K562 (cell line): ENCODE results near the gene S100A8. TPM values are rescaled to one million over a fixed set of nuclear protein-coding genes. Genes with fewer than 3 reads are reported as not detected.

Source experiments
- CREB1 ChIP-seq, 2 experiments: sonication (generic) in 1 of 2; formaldehyde crosslinking in 1 of 2; IDR thresholded peaks; 2 replicates each; pipeline versions ENCODE4 v1.6.1 to v1.8.0; 2012 to 2022; ENCODE audit warnings: inconsistent platforms in 1 of 2, mild to moderate bottlenecking in 1 of 2, missing genetic modification reagents in 1 of 2, moderate library complexity in 1 of 2
- DIDO1 ChIP-seq: fragments of 450-650 bp; IDR thresholded peaks from 2 replicates; pipeline ENCODE4 v1.6.1; 2016; ENCODE audit warnings: low read depth, missing biosample characterization, missing genetic modification characterization
- FOXP1 ChIP-seq: sonication (generic); formaldehyde crosslinking; IDR thresholded peaks from 2 replicates; pipeline ENCODE4 v1.8.0; 2022; ENCODE audit warnings: mild to moderate bottlenecking, missing genetic modification reagents
- HDAC2 ChIP-seq: fragments of 450-650 bp; IDR thresholded peaks from 2 replicates; pipeline ENCODE4 v1.6.1; 2016; ENCODE audit warnings: mild to moderate bottlenecking
- HDAC3 ChIP-seq: fragments of 450-650 bp; IDR thresholded peaks from 2 replicates; pipeline ENCODE4 v1.6.1; 2018; ENCODE audit warnings: borderline replicate concordance, mild to moderate bottlenecking, moderate library complexity; ENCODE audit not compliant: partially characterized antibody
- MIER1 ChIP-seq: fragments of 450-650 bp; IDR thresholded peaks from 2 replicates; pipeline ENCODE4 v1.6.1; 2016; ENCODE audit warnings: antibody characterized with exemption, mild to moderate bottlenecking, low read depth
- POU5F1 ChIP-seq: fragments of 150-350 bp; IDR thresholded peaks from 2 replicates; pipeline ENCODE4 v1.6.1; 2014; ENCODE audit warnings: borderline replicate concordance, low read length, low read depth, mild to moderate bottlenecking; ENCODE audit not compliant: partially characterized antibody
- PRMT5 ChIP-seq: sonication (generic); formaldehyde crosslinking; IDR thresholded peaks from 2 replicates; pipeline ENCODE4 v1.5.0; 2020; ENCODE audit warnings: missing genetic modification reagents
- RAD51 ChIP-seq: fragments of 450-650 bp; IDR thresholded peaks from 2 replicates; pipeline ENCODE4 v1.7.1; 2016; ENCODE audit warnings: low read depth, mild to moderate bottlenecking, borderline replicate concordance
- STAG1 ChIP-seq: sonication (generic); formaldehyde crosslinking; IDR thresholded peaks from 2 replicates; pipeline ENCODE4 v1.5.0; 2020; ENCODE audit warnings: missing genetic modification reagents, borderline replicate concordance
- TAF1 ChIP-seq: IDR thresholded peaks from 2 replicates; pipeline ENCODE4 v1.6.1; 2011; ENCODE audit warnings: mild to moderate bottlenecking, low read length, moderate library complexity; ENCODE audit not compliant: insufficient read depth, control insufficient read depth, severe bottlenecking; ENCODE audit errors: extremely low read depth
- TAL1 ChIP-seq: fragments of 450-650 bp; IDR thresholded peaks from 2 replicates; pipeline ENCODE4 v1.6.1; 2016; ENCODE audit warnings: mild to moderate bottlenecking
- TBL1XR1 ChIP-seq, 2 experiments: IDR thresholded peaks; 2 replicates each; pipeline ENCODE4 v1.6.1; 2012; ENCODE audit warnings: improper control_type of control experiment in 2 of 2, low read length in 2 of 2, mild to moderate bottlenecking in 1 of 2
- ZKSCAN1 ChIP-seq: fragments of 150-350 bp; IDR thresholded peaks from 2 replicates; pipeline ENCODE4 v1.6.1; 2016; ENCODE audit warnings: low read depth, low read length
- ZNF263 ChIP-seq: sonication (generic); formaldehyde crosslinking; IDR thresholded peaks from 2 replicates; pipeline ENCODE4 v1.8.0; 2022; ENCODE audit warnings: mild to moderate bottlenecking, missing genetic modification reagents, borderline replicate concordance
- ZNF766 ChIP-seq: fragments of 200-800 bp; sonication (Bioruptor generic); conservative IDR thresholded peaks from 2 replicates; pipeline ENCODE4 v1.6.1; 2016; ENCODE audit warnings: missing genetic modification characterization, missing compliant biosample characterization
- polyA plus RNA-seq, 8 experiments: library from polyadenylated mRNA; depleted of rRNA in 4 of 8; stranded (reverse) in 5 of 8; unstranded in 3 of 8; fragments of >200 nt; fragmentation: Nextera tagmentation in 2 of 8; fragmentation: Illumina TruSeq in 1 of 8; extraction: Ambion mirVana in 2 of 8; extraction: Trizol in 1 of 8; gene quantifications; 2 replicates each; pipeline versions ENCODE4 v1.2.1 to v1.2.3, GENCODE V29; 2011 to 2014; ENCODE audit warnings: inconsistent platforms in 1 of 8, missing spikeins in 1 of 8
- total RNA-seq, 7 experiments: library from RNA; depleted of rRNA in 6 of 7; stranded (reverse); fragments of >200 nt in 6 of 7; fragmentation: Illumina TruSeq in 2 of 7; extraction: Trizol in 2 of 7; gene quantifications; 2 replicates each; pipeline versions ENCODE4 v1.2.1 to v1.2.3, GENCODE V29; 2011 to 2021; ENCODE audit warnings: low replicate concordance in 1 of 7
- TF ChIP-seq, protein P1 (sequence below): fragments of 200-800 bp; sonication (Bioruptor generic); IDR thresholded peaks from 2 replicates; pipeline ENCODE4 v1.6.1; 2017; ENCODE audit warnings: missing genetic modification characterization, missing compliant biosample characterization
- TF ChIP-seq, protein P2 (sequence below): fragments of 200-800 bp; sonication (Bioruptor generic); IDR thresholded peaks from 2 replicates; pipeline ENCODE4 v1.6.1; 2017; ENCODE audit warnings: missing genetic modification characterization, missing compliant biosample characterization
- TF ChIP-seq, protein P3 (sequence below): sonication (generic); formaldehyde crosslinking; IDR thresholded peaks from 2 replicates; pipeline ENCODE4 v1.9.0; 2022; ENCODE audit warnings: mild to moderate bottlenecking, missing genetic modification reagents
- TF ChIP-seq, protein P4 (sequence below): fragments of 450-650 bp; IDR thresholded peaks from 2 replicates; pipeline ENCODE4 v1.6.1; 2016; ENCODE audit warnings: mild to moderate bottlenecking
- TF ChIP-seq, protein P5 (sequence below): fragments of 450-650 bp; formaldehyde crosslinking; IDR thresholded peaks from 2 replicates; pipeline ENCODE4 v1.4.0; 2022; ENCODE audit warnings: missing genetic modification characterization

The S100A8 gene
- total and polyA plus RNA-seq, 9 of the 15 experiments (the other 6 are each of a cell fraction or from before 2014, with no cell fraction given), result 0.15 to 0.60 TPM; not detected in 7

DNA sequence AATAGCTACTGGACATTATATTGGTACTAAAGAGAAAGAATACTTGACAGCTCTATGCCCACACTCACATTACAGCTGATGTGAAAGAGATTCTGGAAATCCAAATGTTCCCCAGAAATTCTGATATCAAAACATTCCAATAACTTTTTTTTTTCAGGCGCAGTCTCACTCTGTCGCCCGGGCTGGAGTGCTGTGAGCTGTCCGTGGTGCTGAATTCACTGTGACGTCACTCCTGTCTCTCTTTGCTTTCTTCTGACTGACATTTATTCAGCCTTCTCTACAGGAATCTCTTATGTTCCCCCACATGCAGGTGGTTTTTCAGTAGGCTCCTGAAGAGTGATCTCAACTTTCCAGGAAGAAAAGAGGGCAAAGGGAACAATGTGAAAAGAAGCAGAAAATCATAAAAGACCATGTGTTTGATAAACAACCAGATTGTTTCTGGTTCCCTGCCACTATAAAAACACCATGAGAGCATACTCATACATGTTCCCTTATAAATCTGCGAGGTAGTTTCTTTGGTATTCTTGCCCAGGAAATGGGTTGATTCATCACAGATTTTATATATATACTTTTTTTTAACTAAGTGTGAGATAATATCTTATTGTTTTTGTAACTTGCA is 31.7 kb upstream of the S100A8 start (continued):
- TF ChIP-seq, protein P1, sequence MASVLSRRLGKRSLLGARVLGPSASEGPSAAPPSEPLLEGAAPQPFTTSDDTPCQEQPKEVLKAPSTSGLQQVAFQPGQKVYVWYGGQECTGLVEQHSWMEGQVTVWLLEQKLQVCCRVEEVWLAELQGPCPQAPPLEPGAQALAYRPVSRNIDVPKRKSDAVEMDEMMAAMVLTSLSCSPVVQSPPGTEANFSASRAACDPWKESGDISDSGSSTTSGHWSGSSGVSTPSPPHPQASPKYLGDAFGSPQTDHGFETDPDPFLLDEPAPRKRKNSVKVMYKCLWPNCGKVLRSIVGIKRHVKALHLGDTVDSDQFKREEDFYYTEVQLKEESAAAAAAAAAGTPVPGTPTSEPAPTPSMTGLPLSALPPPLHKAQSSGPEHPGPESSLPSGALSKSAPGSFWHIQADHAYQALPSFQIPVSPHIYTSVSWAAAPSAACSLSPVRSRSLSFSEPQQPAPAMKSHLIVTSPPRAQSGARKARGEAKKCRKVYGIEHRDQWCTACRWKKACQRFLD, result peak; percentile 55; the same call in 1 of the 2 replicates
- TF ChIP-seq TBL1XR1 (IDR thresholded peaks at IDR 0.05; ENCODE audit: low read length in 2 of 2) (no peak), TAL1 (no peak), RAD51 (no peak), POU5F1 (no peak), PRMT5 (0 out of 2 replicates have a peak, but pooled peaks have one; percentile 33), MIER1 (peak; percentile 97), FOXP1 (CRISPR knock-in tag) (no peak), CREB1 (IDR thresholded peaks at IDR 0.05) (peak; percentile 73), CREB1 (CRISPR knock-in tag; IDR thresholded peaks at IDR 0.05) (peak; percentile 87), ZKSCAN1 (no peak), DIDO1 (tag) (no peak), STAG1 (CRISPR knock-in tag) (peak; percentile 25; the same call in 1 of the 2 replicates), ZNF263 (CRISPR knock-in tag) (peak; percentile 60; the same call in 1 of the 2 replicates), HDAC2 (peak; percentile 47; the same call in 1 of the 2 replicates), TAF1 (no peak), HDAC3 (no peak), ZNF766 (CRISPR knock-in tag) (peak; percentile 58; the same call in 1 of the 2 replicates)
- TF ChIP-seq, protein P2, sequence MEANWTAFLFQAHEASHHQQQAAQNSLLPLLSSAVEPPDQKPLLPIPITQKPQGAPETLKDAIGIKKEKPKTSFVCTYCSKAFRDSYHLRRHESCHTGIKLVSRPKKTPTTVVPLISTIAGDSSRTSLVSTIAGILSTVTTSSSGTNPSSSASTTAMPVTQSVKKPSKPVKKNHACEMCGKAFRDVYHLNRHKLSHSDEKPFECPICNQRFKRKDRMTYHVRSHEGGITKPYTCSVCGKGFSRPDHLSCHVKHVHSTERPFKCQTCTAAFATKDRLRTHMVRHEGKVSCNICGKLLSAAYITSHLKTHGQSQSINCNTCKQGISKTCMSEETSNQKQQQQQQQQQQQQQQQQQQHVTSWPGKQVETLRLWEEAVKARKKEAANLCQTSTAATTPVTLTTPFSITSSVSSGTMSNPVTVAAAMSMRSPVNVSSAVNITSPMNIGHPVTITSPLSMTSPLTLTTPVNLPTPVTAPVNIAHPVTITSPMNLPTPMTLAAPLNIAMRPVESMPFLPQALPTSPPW (CRISPR knock-in tag), result peak; percentile 28; the same call in 1 of the 2 replicates
- TF ChIP-seq, protein P3, sequence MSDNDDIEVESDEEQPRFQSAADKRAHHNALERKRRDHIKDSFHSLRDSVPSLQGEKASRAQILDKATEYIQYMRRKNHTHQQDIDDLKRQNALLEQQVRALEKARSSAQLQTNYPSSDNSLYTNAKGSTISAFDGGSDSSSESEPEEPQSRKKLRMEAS (CRISPR knock-in tag), result no peak
- TF ChIP-seq, protein P4, sequence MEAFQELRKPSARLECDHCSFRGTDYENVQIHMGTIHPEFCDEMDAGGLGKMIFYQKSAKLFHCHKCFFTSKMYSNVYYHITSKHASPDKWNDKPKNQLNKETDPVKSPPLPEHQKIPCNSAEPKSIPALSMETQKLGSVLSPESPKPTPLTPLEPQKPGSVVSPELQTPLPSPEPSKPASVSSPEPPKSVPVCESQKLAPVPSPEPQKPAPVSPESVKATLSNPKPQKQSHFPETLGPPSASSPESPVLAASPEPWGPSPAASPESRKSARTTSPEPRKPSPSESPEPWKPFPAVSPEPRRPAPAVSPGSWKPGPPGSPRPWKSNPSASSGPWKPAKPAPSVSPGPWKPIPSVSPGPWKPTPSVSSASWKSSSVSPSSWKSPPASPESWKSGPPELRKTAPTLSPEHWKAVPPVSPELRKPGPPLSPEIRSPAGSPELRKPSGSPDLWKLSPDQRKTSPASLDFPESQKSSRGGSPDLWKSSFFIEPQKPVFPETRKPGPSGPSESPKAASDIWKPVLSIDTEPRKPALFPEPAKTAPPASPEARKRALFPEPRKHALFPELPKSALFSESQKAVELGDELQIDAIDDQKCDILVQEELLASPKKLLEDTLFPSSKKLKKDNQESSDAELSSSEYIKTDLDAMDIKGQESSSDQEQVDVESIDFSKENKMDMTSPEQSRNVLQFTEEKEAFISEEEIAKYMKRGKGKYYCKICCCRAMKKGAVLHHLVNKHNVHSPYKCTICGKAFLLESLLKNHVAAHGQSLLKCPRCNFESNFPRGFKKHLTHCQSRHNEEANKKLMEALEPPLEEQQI, result peak; percentile 30; the same call in 1 of the 2 replicates
- TF ChIP-seq, protein P5, sequence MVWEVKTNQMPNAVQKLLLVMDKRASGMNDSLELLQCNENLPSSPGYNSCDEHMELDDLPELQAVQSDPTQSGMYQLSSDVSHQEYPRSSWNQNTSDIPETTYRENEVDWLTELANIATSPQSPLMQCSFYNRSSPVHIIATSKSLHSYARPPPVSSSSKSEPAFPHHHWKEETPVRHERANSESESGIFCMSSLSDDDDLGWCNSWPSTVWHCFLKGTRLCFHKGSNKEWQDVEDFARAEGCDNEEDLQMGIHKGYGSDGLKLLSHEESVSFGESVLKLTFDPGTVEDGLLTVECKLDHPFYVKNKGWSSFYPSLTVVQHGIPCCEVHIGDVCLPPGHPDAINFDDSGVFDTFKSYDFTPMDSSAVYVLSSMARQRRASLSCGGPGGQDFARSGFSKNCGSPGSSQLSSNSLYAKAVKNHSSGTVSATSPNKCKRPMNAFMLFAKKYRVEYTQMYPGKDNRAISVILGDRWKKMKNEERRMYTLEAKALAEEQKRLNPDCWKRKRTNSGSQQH (CRISPR knock-in tag), result no peak
